Central memory CD8-positive, alpha-beta T cell (primary cell): ENCODE measurements around the gene HES5.

ENCODE experiments used
- ATAC-seq: fragments of 150-1000 bp; cut with Tn5 transposase; replicated peaks from 2 replicates; pipeline ENCODE4 v1.10.0; 2022; ENCODE audit warnings: mild to moderate bottlenecking, moderate FRiP score, moderate number of reproducible peaks; ENCODE audit not compliant: poor library complexity, severe bottlenecking; ENCODE audit errors: extremely low read depth
- DNase-seq, 2 donors: peaks; one replicate each; pipeline ENCODE4 v3.0.0; 2021; ENCODE audit warnings: low spot score in 2 of 2
- H3K27ac Mint-ChIP-seq: one replicate; pipeline ENCODE4 v1.8.0; 2022; ENCODE audit warnings: low read depth, mild to moderate bottlenecking, moderate library complexity, mixed read lengths
- H3K27me3 Mint-ChIP-seq: one replicate; pipeline ENCODE4 v1.8.0; 2022; ENCODE audit warnings: mixed read lengths
- H3K36me3 Mint-ChIP-seq: one replicate; pipeline ENCODE4 v1.8.0; 2022; ENCODE audit warnings: mild to moderate bottlenecking, moderate library complexity, mixed read lengths; ENCODE audit not compliant: insufficient read depth
- H3K4me1 Mint-ChIP-seq: one replicate; pipeline ENCODE4 v1.8.0; 2022; ENCODE audit warnings: mixed read lengths
- H3K4me3 Mint-ChIP-seq: one replicate; pipeline ENCODE4 v1.8.0; 2022; ENCODE audit warnings: mild to moderate bottlenecking, moderate library complexity, mixed read lengths
- H3K9me3 Mint-ChIP-seq: one replicate; pipeline ENCODE4 v1.8.0; 2022; ENCODE audit warnings: mixed read lengths

Gene HES5

GRCh38 chr1:2479186-2479585 lies 50.9 kb downstream of the HES5 start:
- H3K27me3 Mint-ChIP-seq: no peaks in the 10 kb centered on the region
- H3K4me3 Mint-ChIP-seq: no peak overlapping the region
- ATAC-seq (no peak), DNase-seq (no peak)
- H3K36me3 Mint-ChIP-seq: peaks cover 1% of the 10 kb centered on the region
- no peak overlapping the region for H3K27ac Mint-ChIP-seq
- H3K4me1 Mint-ChIP-seq: peaks cover 4% of the 10 kb centered on the region
- H3K9me3 Mint-ChIP-seq: no peaks in the 10 kb centered on the region
